GM23248 (cell line): ENCODE measurements around the gene ADRB1.

Source experiments
- EZH2 ChIP-seq: fragments of 200-600 bp; sonication (generic); IDR thresholded peaks from 2 replicates; pipeline ENCODE4 v1.6.1; 2018; ENCODE audit warnings: antibody characterized with exemption, mild to moderate bottlenecking; ENCODE audit not compliant: insufficient read depth, poor library complexity, severe bottlenecking
- EZH2phosphoT487 ChIP-seq: fragments of 200-600 bp; sonication (generic); IDR thresholded peaks from 2 replicates; pipeline ENCODE4 v1.6.1; 2018; ENCODE audit warnings: antibody characterized with exemption, moderate library complexity, mild to moderate bottlenecking, low read depth; ENCODE audit not compliant: insufficient read depth

DNA sequence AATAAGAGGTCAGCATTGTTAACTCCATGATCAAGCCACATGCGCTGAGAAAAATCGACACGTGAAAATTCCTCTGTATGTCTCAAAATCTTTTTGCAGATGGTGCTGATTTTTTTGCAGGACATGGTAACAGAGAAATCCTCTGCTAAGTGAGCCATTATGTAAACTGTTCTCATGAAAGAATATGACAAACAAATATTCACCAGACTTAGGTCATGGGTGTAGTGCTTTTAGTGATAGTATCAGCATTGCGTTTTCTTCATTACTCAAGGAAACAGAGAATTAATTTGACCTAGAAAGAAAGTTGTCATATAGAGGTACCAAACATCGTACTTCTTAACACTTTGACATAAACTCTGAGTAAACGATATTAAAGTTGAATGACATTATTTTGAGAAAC lies 34.7 kb downstream of the ADRB1 start:
- no peak for TF ChIP-seq EZH2phosphoT487
- no peak for TF ChIP-seq EZH2
